B cell (primary cell): ENCODE results near the gene POLR1E.
"Not testable (repeated sequence)": the region's sequence is repeated elsewhere in the genome, so short reads cannot be mapped to it uniquely, and the experiment has no call there.

Experiments
- EZH2 ChIP-seq: IDR thresholded peaks from 2 replicates; pipeline ENCODE4 v1.6.1; 2012; ENCODE audit warnings: borderline replicate concordance, low read depth, mild to moderate bottlenecking, moderate library complexity, low read length; ENCODE audit not compliant: insufficient read depth, poor library complexity, severe bottlenecking
- TF ChIP-seq, protein P1 (sequence below): fragments of 200-600 bp; IDR thresholded peaks from one replicate; pipeline ENCODE4 v1.8.0; 2022; ENCODE audit warnings: antibody characterized with exemption, mild to moderate bottlenecking

DNA sequence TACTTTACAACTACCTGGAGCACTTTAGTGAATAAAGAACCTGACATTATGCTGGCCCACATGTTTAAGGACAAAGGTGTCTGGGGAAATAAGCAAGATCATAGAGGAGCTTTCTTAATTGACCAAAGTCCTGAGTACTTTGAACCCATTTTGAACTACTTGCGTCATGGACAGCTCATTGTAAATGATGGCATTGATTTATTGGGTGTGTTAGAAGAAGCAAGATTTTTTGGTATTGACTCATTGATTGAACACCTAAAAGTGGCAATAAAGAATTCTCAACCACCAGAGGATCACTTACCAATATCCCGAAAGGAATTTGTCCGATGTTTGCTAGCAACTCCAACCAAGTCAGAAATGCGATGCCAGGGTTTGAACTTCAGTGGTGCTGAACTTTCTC, 8.3 kb upstream of the POLR1E start:
- TF ChIP-seq, protein P1, sequence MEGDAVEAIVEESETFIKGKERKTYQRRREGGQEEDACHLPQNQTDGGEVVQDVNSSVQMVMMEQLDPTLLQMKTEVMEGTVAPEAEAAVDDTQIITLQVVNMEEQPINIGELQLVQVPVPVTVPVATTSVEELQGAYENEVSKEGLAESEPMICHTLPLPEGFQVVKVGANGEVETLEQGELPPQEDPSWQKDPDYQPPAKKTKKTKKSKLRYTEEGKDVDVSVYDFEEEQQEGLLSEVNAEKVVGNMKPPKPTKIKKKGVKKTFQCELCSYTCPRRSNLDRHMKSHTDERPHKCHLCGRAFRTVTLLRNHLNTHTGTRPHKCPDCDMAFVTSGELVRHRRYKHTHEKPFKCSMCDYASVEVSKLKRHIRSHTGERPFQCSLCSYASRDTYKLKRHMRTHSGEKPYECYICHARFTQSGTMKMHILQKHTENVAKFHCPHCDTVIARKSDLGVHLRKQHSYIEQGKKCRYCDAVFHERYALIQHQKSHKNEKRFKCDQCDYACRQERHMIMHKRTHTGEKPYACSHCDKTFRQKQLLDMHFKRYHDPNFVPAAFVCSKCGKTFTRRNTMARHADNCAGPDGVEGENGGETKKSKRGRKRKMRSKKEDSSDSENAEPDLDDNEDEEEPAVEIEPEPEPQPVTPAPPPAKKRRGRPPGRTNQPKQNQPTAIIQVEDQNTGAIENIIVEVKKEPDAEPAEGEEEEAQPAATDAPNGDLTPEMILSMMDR, result not testable (repeated sequence)
- not testable (repeated sequence) for TF ChIP-seq EZH2
